ENCODE results near the gene CEBPZ. TPM values are rescaled to one million over a fixed set of nuclear protein-coding genes. Genes with fewer than 3 reads are reported as not detected.

The CEBPZ gene
- total and polyA plus RNA-seq, 2 of the 13 experiments (the other 11 are each of a cell fraction or from before 2014, with no cell fraction given), result 14.4 to 117 TPM

DNA sequence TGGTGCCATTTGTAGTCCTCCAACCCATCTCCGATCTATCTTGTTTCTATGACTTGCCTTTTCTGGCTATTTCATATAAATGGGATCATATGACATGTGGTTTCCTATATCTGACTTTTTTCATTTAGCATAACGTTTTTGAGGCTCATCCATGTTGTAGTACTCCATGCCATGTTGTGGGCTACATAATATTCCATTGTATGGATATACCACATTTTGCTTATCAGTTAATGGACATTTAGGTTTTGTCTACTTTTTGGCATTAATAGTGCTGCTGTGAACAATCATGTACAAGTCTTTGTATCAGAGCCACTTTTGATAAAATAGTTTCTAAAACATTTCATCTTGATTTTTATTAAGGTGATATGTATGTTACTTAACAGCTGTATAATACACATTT is 27.7 kb downstream of the CEBPZ start:
- peaks cover 9 to 76% of the 10 kb centered on the region in 2 experiments for H3K36me3 ChIP-seq (replicated peaks in 1 of 2; ENCODE audit: control insufficient read depth in 1 of 2, insufficient read depth in 2 of 2, low read length in 2 of 2)
- peaks cover 9% of the 10 kb centered on the region for H3K4me1 ChIP-seq (ENCODE audit: insufficient read depth, low read length)
- no peak for FAIRE-seq
- intact Hi-C loops (cut with micrococcal nuclease; ENCODE audit: unreplicated experiment), result no loop called here
- no peak overlapping the region for H3K27ac ChIP-seq (ENCODE audit: extremely low read length, insufficient read depth, low read length)
- H4K20me1 ChIP-seq (ENCODE audit: insufficient read depth, low read length), result peaks cover 4% of the 10 kb centered on the region; the same call in 1 of the 2 replicates
- 0 out of 2 replicates have a peak, but pooled peaks have one; percentile 8 for TF ChIP-seq RBFOX2 (IDR thresholded peaks at IDR 0.05; ENCODE audit: low read depth, low read length)
- no peak for TF ChIP-seq ZNF556 (CRISPR knock-in tag; IDR thresholded peaks at IDR 0.05; ENCODE audit: borderline replicate concordance)
- 94% methylated on average over 2 of the region's 2 CpGs for WGBS (ENCODE audit: low lambda C conversion rate)
- H3K9me3 ChIP-seq (ENCODE audit: low read length), result peaks cover 18% of the 10 kb centered on the region; the same call in 1 of the 2 replicates
- no peak for ATAC-seq
- POLR2A ChIA-PET, result no interaction called here
- H3K4me2 ChIP-seq (ENCODE audit: low read depth, low read length), result no peak overlapping the region
- no peaks in the 10 kb centered on the region for H3K27me3 ChIP-seq (ENCODE audit: control insufficient read depth in 1 of 2, insufficient read depth in 2 of 2, low read length in 2 of 2)
- peaks cover 54% of the 10 kb centered on the region for H3K79me2 ChIP-seq (ENCODE audit: insufficient read depth, low read length)
- no peak overlapping the region for H3K4me3 ChIP-seq (replicated peaks in 1 of 3; ENCODE audit: insufficient read depth in 1 of 3, low read depth in 2 of 3, low read length in 3 of 3)
- DNase-seq (ENCODE audit: low spot score), result no peak
- in situ Hi-C loops (cut with HindIII; ENCODE audit: extremely low pct_ligation_motif_present, low pct_unique_long_range_greater_than_20kb), result no loop called here
- no peak overlapping the region for H3K9ac ChIP-seq (ENCODE audit: insufficient read depth, low read depth, low read length)
- no TSS peak for BruUV-seq (replicated peaks)
- no peak overlapping the region for H2AFZ ChIP-seq (ENCODE audit: low read length)
- CTCF ChIA-PET (ENCODE audit: low intra/inter-chr PET ratio, low total read pairs), result no interaction called here

DNA sequence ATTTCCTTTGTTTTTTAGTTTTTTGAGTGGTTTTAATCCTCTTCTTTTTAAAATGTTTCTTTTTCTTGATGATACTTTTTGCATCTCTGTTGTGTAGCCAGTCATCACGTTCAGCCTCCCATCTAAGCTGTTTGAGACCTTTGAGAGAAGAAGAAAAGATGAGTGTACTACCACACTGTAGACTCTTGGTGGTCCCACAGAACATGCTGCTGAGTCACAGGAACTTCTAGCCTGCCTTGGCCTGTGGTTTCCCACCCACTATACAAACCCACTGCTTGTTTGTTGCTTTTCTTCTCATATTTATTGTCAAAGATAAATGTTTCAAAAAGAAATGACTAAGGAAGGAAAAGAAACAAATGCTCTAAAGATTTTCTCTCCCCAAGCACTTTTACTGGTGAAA is 29.6 kb downstream of the CEBPZ start:
- WGBS (ENCODE audit: low lambda C conversion rate), result 94% methylated on average over 1 of the region's 1 CpG
- in situ Hi-C loops (cut with HindIII; ENCODE audit: extremely low pct_ligation_motif_present, low pct_unique_long_range_greater_than_20kb) (no loop called here), intact Hi-C loops (cut with micrococcal nuclease; ENCODE audit: unreplicated experiment) (no loop called here)
- Histone ChIP-seq H3K27ac (ENCODE audit: extremely low read length, insufficient read depth, low read length) (no peak overlapping the region), H3K9ac (ENCODE audit: insufficient read depth, low read depth, low read length) (no peak overlapping the region), H3K4me3 (replicated peaks in 1 of 3; ENCODE audit: insufficient read depth in 1 of 3, low read depth in 2 of 3, low read length in 3 of 3) (no peak overlapping the region), H3K36me3 (replicated peaks in 1 of 2; ENCODE audit: control insufficient read depth in 1 of 2, insufficient read depth in 2 of 2, low read length in 2 of 2) (peaks cover 9 to 59% of the 10 kb centered on the region in 2 experiments), H3K79me2 (ENCODE audit: insufficient read depth, low read length) (peaks cover 55% of the 10 kb centered on the region), H2AFZ (ENCODE audit: low read length) (no peak overlapping the region), H3K4me1 (ENCODE audit: insufficient read depth, low read length) (peaks cover 24% of the 10 kb centered on the region), H3K9me3 (ENCODE audit: low read length) (peaks cover 6% of the 10 kb centered on the region; the same call in 1 of the 2 replicates), H3K4me2 (ENCODE audit: low read depth, low read length) (no peak overlapping the region), H3K27me3 (ENCODE audit: control insufficient read depth in 1 of 2, insufficient read depth in 2 of 2, low read length in 2 of 2) (no peaks in the 10 kb centered on the region; a peak in 1 of 5 replicates), H4K20me1 (ENCODE audit: insufficient read depth, low read length) (peaks cover 4% of the 10 kb centered on the region)
- 0 out of 2 replicates have a peak, but pooled peaks have one; percentile 34 for TF ChIP-seq RBFOX2 (IDR thresholded peaks at IDR 0.05; ENCODE audit: low read depth, low read length)
- no peak for TF ChIP-seq ZNF879 (CRISPR knock-in tag; IDR thresholded peaks at IDR 0.05)
- TF ChIP-seq, protein P1, sequence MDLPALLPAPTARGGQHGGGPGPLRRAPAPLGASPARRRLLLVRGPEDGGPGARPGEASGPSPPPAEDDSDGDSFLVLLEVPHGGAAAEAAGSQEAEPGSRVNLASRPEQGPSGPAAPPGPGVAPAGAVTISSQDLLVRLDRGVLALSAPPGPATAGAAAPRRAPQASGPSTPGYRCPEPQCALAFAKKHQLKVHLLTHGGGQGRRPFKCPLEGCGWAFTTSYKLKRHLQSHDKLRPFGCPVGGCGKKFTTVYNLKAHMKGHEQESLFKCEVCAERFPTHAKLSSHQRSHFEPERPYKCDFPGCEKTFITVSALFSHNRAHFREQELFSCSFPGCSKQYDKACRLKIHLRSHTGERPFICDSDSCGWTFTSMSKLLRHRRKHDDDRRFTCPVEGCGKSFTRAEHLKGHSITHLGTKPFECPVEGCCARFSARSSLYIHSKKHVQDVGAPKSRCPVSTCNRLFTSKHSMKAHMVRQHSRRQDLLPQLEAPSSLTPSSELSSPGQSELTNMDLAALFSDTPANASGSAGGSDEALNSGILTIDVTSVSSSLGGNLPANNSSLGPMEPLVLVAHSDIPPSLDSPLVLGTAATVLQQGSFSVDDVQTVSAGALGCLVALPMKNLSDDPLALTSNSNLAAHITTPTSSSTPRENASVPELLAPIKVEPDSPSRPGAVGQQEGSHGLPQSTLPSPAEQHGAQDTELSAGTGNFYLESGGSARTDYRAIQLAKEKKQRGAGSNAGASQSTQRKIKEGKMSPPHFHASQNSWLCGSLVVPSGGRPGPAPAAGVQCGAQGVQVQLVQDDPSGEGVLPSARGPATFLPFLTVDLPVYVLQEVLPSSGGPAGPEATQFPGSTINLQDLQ (CRISPR knock-in tag; IDR thresholded peaks at IDR 0.05), result no peak
- no peak for TF ChIP-seq ISX (CRISPR knock-in tag; conservative IDR thresholded peaks at IDR 0.05)
- no peak for FAIRE-seq
- ChIA-PET CTCF (ENCODE audit: low intra/inter-chr PET ratio, low total read pairs) (no interaction called here), POLR2A (interaction anchor here (0.9 kb wide), 1 partner anchor 12 kb away, joined by 3 read pairs; no protein-coding TSS in a partner anchor)
- no TSS peak for BruUV-seq (replicated peaks)
- no peak for DNase-seq (ENCODE audit: low spot score)
- no peak for ATAC-seq
